Astrocyte of the cerebellum (primary cell): ENCODE measurements around the gene RPA3.

Experiments
- DNase-seq: peaks from one replicate; pipeline ENCODE4 v3.0.0-alpha.2; 2011; ENCODE audit warnings: low read depth
- H3K4me3 ChIP-seq: 2 replicates; pipeline ENCODE4 v1.5.1; 2011; ENCODE audit warnings: mild to moderate bottlenecking, low read depth, low read length, moderate library complexity
- CTCF ChIP-seq: IDR thresholded peaks from 2 replicates; pipeline ENCODE4 v1.5.1; 2012; ENCODE audit warnings: low read length, low read depth, moderate library complexity, mild to moderate bottlenecking; ENCODE audit errors: missing control alignments
- in situ Hi-C: cut with HindIII; loops from 2 replicates; pipeline ENCODE4 v1.10.0; 2017; ENCODE audit warnings: low sequenced_read_pairs

Gene RPA3

GRCh38 chr7:7745258-7745657 lies 26.9 kb upstream of the RPA3 start:
- DNase-seq = no peak
- in situ Hi-C loops = no loop called here
- TF ChIP-seq CTCF = no peak
- H3K4me3 ChIP-seq = no peak overlapping the region

GRCh38 chr7:7742223-7742622 lies 23.8 kb upstream of the RPA3 start:
- no peak for DNase-seq
- no peak for TF ChIP-seq CTCF
- in situ Hi-C loops = loop anchor here (5.0 kb wide), 1 partner anchor 50 kb away; no protein-coding TSS in a partner anchor

GRCh38 chr7:7740037-7740355 lies 21.6 kb upstream of the RPA3 start:
- in situ Hi-C loops = loop anchor here (5.0 kb wide), 1 partner anchor 52 kb away; no protein-coding TSS in a partner anchor
- no peak overlapping the region for H3K4me3 ChIP-seq
- no peak for DNase-seq
- no peak for TF ChIP-seq CTCF

More at GRCh38 chr7:7742223-7742622, 23.8 kb upstream of the RPA3 start:
- no peak overlapping the region for H3K4me3 ChIP-seq

GRCh38 chr7:7739204-7740036 lies 21.0 kb upstream of the RPA3 start:
- no peak overlapping the region for H3K4me3 ChIP-seq
- DNase-seq = no peak
- no peak for TF ChIP-seq CTCF
- in situ Hi-C loops = loop anchor here (5.0 kb wide), 1 partner anchor 53 kb away; no protein-coding TSS in a partner anchor

- in situ Hi-C loops = no loop called here
- no peak for DNase-seq
- no peak overlapping the region for H3K4me3 ChIP-seq
- TF ChIP-seq CTCF = no peak
Measured at GRCh38 chr7:7738622-7739021, 20.2 kb upstream of the RPA3 start.

GRCh38 chr7:7738177-7738576 lies 19.8 kb upstream of the RPA3 start:
- TF ChIP-seq CTCF = no peak
- in situ Hi-C loops = no loop called here

More at GRCh38 chr7:7738177-7738576, 19.8 kb upstream of the RPA3 start:
- no peak for DNase-seq
- H3K4me3 ChIP-seq = no peak overlapping the region
